HL-60 (cell line): Measurements from ENCODE around the gene ANKRD27.
"Not testable (repeated sequence)": the region's sequence is repeated elsewhere in the genome, so short reads cannot be mapped to it uniquely, and the experiment has no call there.

Experiments
- GABPA ChIP-seq: IDR thresholded peaks from 2 replicates; pipeline ENCODE4 v1.6.1; 2012; ENCODE audit warnings: low read depth
- POLR2AphosphoS5 ChIP-seq: IDR thresholded peaks from 2 replicates; pipeline ENCODE4 v1.6.1; 2012; ENCODE audit warnings: low read depth
- TF ChIP-seq, protein P1 (sequence below): IDR thresholded peaks from one replicate; pipeline ENCODE4 v1.5.1; 2011; ENCODE audit warnings: low read length, control low read depth, inconsistent platforms; ENCODE audit not compliant: insufficient read depth
- TF ChIP-seq, protein P2 (sequence below): IDR thresholded peaks from 2 replicates; pipeline ENCODE4 v1.6.1; 2012; ENCODE audit warnings: low read depth; ENCODE audit not compliant: insufficient replicate concordance

DNA sequence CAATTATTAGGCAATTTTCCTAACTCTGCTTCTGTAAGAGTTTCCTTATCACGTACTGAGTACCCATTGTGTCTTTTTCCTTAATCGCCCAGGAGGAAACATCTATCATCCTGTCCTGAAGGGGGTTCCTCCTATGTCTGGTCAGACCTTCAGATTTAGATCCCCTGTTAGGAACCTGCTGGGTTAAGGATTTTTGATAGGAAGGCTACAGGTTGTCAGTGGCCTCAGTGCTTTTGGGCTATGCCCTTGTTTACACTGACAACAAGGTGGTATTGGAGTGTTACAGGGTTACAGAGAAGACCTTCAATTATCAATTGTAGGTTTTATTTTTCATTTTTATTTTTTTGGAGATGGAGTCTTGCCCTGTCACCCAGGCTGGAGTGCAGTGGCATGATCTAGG, 19.9 kb upstream of the ANKRD27 start:
- TF ChIP-seq, protein P1, sequence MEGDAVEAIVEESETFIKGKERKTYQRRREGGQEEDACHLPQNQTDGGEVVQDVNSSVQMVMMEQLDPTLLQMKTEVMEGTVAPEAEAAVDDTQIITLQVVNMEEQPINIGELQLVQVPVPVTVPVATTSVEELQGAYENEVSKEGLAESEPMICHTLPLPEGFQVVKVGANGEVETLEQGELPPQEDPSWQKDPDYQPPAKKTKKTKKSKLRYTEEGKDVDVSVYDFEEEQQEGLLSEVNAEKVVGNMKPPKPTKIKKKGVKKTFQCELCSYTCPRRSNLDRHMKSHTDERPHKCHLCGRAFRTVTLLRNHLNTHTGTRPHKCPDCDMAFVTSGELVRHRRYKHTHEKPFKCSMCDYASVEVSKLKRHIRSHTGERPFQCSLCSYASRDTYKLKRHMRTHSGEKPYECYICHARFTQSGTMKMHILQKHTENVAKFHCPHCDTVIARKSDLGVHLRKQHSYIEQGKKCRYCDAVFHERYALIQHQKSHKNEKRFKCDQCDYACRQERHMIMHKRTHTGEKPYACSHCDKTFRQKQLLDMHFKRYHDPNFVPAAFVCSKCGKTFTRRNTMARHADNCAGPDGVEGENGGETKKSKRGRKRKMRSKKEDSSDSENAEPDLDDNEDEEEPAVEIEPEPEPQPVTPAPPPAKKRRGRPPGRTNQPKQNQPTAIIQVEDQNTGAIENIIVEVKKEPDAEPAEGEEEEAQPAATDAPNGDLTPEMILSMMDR = not testable (repeated sequence)
- TF ChIP-seq POLR2AphosphoS5, GABPA: not testable (repeated sequence)
- TF ChIP-seq, protein P2, sequence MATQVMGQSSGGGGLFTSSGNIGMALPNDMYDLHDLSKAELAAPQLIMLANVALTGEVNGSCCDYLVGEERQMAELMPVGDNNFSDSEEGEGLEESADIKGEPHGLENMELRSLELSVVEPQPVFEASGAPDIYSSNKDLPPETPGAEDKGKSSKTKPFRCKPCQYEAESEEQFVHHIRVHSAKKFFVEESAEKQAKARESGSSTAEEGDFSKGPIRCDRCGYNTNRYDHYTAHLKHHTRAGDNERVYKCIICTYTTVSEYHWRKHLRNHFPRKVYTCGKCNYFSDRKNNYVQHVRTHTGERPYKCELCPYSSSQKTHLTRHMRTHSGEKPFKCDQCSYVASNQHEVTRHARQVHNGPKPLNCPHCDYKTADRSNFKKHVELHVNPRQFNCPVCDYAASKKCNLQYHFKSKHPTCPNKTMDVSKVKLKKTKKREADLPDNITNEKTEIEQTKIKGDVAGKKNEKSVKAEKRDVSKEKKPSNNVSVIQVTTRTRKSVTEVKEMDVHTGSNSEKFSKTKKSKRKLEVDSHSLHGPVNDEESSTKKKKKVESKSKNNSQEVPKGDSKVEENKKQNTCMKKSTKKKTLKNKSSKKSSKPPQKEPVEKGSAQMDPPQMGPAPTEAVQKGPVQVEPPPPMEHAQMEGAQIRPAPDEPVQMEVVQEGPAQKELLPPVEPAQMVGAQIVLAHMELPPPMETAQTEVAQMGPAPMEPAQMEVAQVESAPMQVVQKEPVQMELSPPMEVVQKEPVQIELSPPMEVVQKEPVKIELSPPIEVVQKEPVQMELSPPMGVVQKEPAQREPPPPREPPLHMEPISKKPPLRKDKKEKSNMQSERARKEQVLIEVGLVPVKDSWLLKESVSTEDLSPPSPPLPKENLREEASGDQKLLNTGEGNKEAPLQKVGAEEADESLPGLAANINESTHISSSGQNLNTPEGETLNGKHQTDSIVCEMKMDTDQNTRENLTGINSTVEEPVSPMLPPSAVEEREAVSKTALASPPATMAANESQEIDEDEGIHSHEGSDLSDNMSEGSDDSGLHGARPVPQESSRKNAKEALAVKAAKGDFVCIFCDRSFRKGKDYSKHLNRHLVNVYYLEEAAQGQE = not testable (repeated sequence)
